SK-MEL-5 (cell line): ENCODE results near the gene TRIM40. TPM values are rescaled to one million over a fixed set of nuclear protein-coding genes. Genes with fewer than 3 reads are reported as not detected.
A peak's percentile ranks its signal among the peaks of the same experiment; 100 is the strongest.
"Not testable (repeated sequence)": the region's sequence is repeated elsewhere in the genome, so short reads cannot be mapped to it uniquely, and the experiment has no call there.

Experiments
- DNase-seq: peaks from one replicate; pipeline ENCODE4 v3.0.0-alpha.2; 2016; ENCODE audit warnings: low read depth, low spot score
- in situ Hi-C: cut with HindIII; loops from 2 replicates; pipeline ENCODE4 v1.10.0; 2016; ENCODE audit warnings: low sequenced_read_pairs, high pct_unique_total_duplicates, low pct_unique_long_range_greater_than_20kb
- total RNA-seq: library from RNA; depleted of rRNA; stranded (reverse); fragments of >200 nt; shearing (Covaris generic); gene quantifications from 2 replicates; pipeline ENCODE4 v1.2.3, GENCODE V29; 2014

The TRIM40 gene
- total RNA-seq, 1 experiment from 2014 or later, result not detected

GRCh38 chr6:30111266-30111856 is 24.6 kb upstream of the TRIM40 start:
- DNase-seq, result no peak
- in situ Hi-C loops, result no loop called here

- DNase-seq, result no peak
- in situ Hi-C loops, result no loop called here
Measured at GRCh38 chr6:30112402-30112994, 23.4 kb upstream of the TRIM40 start.

- in situ Hi-C loops, result no loop called here
- no peak for DNase-seq
Measured at GRCh38 chr6:30113003-30113759, 22.8 kb upstream of the TRIM40 start, which contains the start of gene TRIM31. Gene TRIM31 (minus strand): TSS chr6:30113090. CDS start chr6:30112805, 285 bp downstream.

GRCh38 chr6:30113841-30114240 is 22.1 kb upstream of the TRIM40 start:
- in situ Hi-C loops, result no loop called here
- DNase-seq, result no peak

GRCh38 chr6:30116724-30117123 is 19.2 kb upstream of the TRIM40 start:
- DNase-seq, result no peak
- in situ Hi-C loops, result no loop called here

GRCh38 chr6:30118691-30119090 is 17.2 kb upstream of the TRIM40 start:
- in situ Hi-C loops, DNase-seq: not testable (repeated sequence)

GRCh38 chr6:30121446-30122366 is 14.2 kb upstream of the TRIM40 start:
- DNase-seq, result no peak
- in situ Hi-C loops, result no loop called here

GRCh38 chr6:30122515-30122914 is 13.4 kb upstream of the TRIM40 start:
- in situ Hi-C loops, result no loop called here
- DNase-seq, result no peak

GRCh38 chr6:30127238-30128093 is 8.5 kb upstream of the TRIM40 start:
- in situ Hi-C loops, result no loop called here
- no peak for DNase-seq

- DNase-seq, result no peak
- in situ Hi-C loops, result no loop called here
Measured at GRCh38 chr6:30129265-30130178, 6.4 kb upstream of the TRIM40 start.

GRCh38 chr6:30130179-30130679 is 5.7 kb upstream of the TRIM40 start:
- no peak for DNase-seq
- in situ Hi-C loops, result no loop called here

- peak; percentile 83 for DNase-seq
Measured at GRCh38 chr6:30130887-30131862, 4.8 kb upstream of the TRIM40 start.

GRCh38 chr6:30131947-30132497 is 3.9 kb upstream of the TRIM40 start:
- in situ Hi-C loops, result no loop called here
- DNase-seq, result no peak

More at GRCh38 chr6:30130887-30131862, 4.8 kb upstream of the TRIM40 start:
- in situ Hi-C loops, result no loop called here

- no peak for DNase-seq
- in situ Hi-C loops, result no loop called here
Measured at GRCh38 chr6:30135147-30135546, 793 bp upstream of the TRIM40 start.
